K562 (cell line): ENCODE measurements around the gene SLC13A4. TPM values are rescaled to one million over a fixed set of nuclear protein-coding genes. Genes with fewer than 3 reads are reported as not detected.

Experiments
- ATAC-seq: fragments of 200-7000 bp; cut with Tn5 transposase; 3 replicates; pipeline ENCODE4 v1.9.1; 2020; ENCODE audit warnings: moderate library complexity
- BruUV-seq: library from RNA; stranded (reverse); fragments of 400-500 nt; replicated peaks from 2 replicates; lab custom pipeline; 2021; lab: Mats Ljungman, UMichigan
- CTCF ChIA-PET: fragments of 300-600 bp; formaldehyde crosslinking; extraction: SDS; loops from one replicate; lab custom pipeline; 2021; ENCODE audit warnings: low intra/inter-chr PET ratio; lab: Yijun Ruan, JAX
- POLR2A ChIA-PET: fragments of 300-600, 350-650 bp; sonication (Branson Sonifier 250); formaldehyde crosslinking; extraction: SDS; loops from one replicate; lab custom pipeline; 2021; ENCODE audit warnings: antibody characterized with exemption, inconsistent platforms; lab: Yijun Ruan, JAX
- DNase-seq, 4 experiments: peaks; one replicate each; pipeline versions ENCODE4 v3.0.0 to v3.0.0-alpha.2; 2011 to 2018; ENCODE audit warnings: low spot score in 3 of 4, mixed read lengths in 3 of 4; ENCODE audit errors: extremely low read depth in 1 of 4
- FAIRE-seq: peaks from 2 replicates; lab custom pipeline; 2011; peaks lifted over from hg19 to GRCh38; lab: Jason Lieb, UNC
- H2AFZ ChIP-seq: 2 replicates; pipeline ENCODE4 v1.6.0; 2011; ENCODE audit warnings: low read depth, low read length, control low read depth, inconsistent platforms
- H3K27ac ChIP-seq: fragments of 200-600 bp; 3 replicates; pipeline ENCODE4 v1.8.0; 2011; ENCODE audit warnings: low read depth, mild to moderate bottlenecking, control low read depth, inconsistent platforms, low read length, moderate library complexity, mixed read lengths; ENCODE audit errors: extremely low read depth
- H3K27me3 ChIP-seq, 2 experiments: fragments of 300-600 bp in 1 of 2; 2 replicates in 1 of 2; 3 replicates in 1 of 2; pipeline versions ENCODE4 v1.6.0 to v1.8.0; 2011; ENCODE audit warnings: inconsistent platforms in 2 of 2, low read length in 2 of 2, mild to moderate bottlenecking in 1 of 2, mixed read lengths in 1 of 2, moderate library complexity in 1 of 2; ENCODE audit not compliant: control insufficient read depth in 2 of 2, insufficient read depth in 2 of 2
- H3K36me3 ChIP-seq: fragments of 300-600 bp; 3 replicates; pipeline ENCODE4 v1.8.0; 2011; ENCODE audit warnings: mild to moderate bottlenecking, low read length, inconsistent platforms; ENCODE audit not compliant: control insufficient read depth, insufficient read depth
- H3K4me1 ChIP-seq, 2 experiments: fragments of 200-600 bp in 1 of 2; replicated peaks in 1 of 2; 2 replicates in 1 of 2; 3 replicates in 1 of 2; pipeline versions ENCODE4 v1.5.1 to v1.8.0; 2011; ENCODE audit warnings: inconsistent platforms in 2 of 2, low read length in 2 of 2, mild to moderate bottlenecking in 1 of 2, mixed read lengths in 1 of 2, moderate library complexity in 1 of 2; ENCODE audit not compliant: control insufficient read depth in 2 of 2, insufficient read depth in 2 of 2
- H3K4me2 ChIP-seq: 2 replicates; pipeline ENCODE4 v1.6.1; 2011; ENCODE audit warnings: low read length, control low read depth, inconsistent platforms, mixed read lengths; ENCODE audit not compliant: insufficient read depth
- H3K4me3 ChIP-seq: fragments of 200-600 bp; sonication (generic), shearing (Covaris generic); 2 replicates; pipeline ENCODE4 v1.5.1; 2016; ENCODE audit warnings: control low read depth, inconsistent platforms
- H3K79me2 ChIP-seq: fragments of 200-600 bp; 3 replicates; pipeline ENCODE4 v1.8.0; 2011; ENCODE audit warnings: low read length, inconsistent platforms; ENCODE audit not compliant: control insufficient read depth, insufficient read depth
- H3K9ac ChIP-seq, 2 experiments: 2 replicates each; pipeline versions ENCODE4 v1.6.0 to v1.6.1; 2011; ENCODE audit warnings: low read depth in 2 of 2, low read length in 2 of 2, control low read depth in 1 of 2, inconsistent platforms in 1 of 2, mild to moderate bottlenecking in 1 of 2, mixed read lengths in 1 of 2; ENCODE audit not compliant: insufficient read depth in 1 of 2
- H3K9me1 ChIP-seq: one replicate; pipeline ENCODE4 v1.6.0; 2011; ENCODE audit warnings: inconsistent platforms, mild to moderate bottlenecking, low read length, moderate library complexity; ENCODE audit not compliant: control insufficient read depth, insufficient read depth
- H3K9me3 ChIP-seq: replicated peaks from 2 replicates; pipeline ENCODE4 v1.5.1; 2011; ENCODE audit warnings: low read depth, low read length, inconsistent platforms; ENCODE audit not compliant: control insufficient read depth, insufficient read depth
- H4K20me1 ChIP-seq: replicated peaks from 2 replicates; pipeline ENCODE4 v1.6.1; 2011; ENCODE audit warnings: low read length, inconsistent platforms, mixed read lengths; ENCODE audit not compliant: control insufficient read depth, insufficient read depth
- CBX3 ChIP-seq, 2 experiments: IDR thresholded peaks; 1 replicate in 1 of 2; 2 replicates in 1 of 2; pipeline ENCODE4 v1.6.1; 2012; ENCODE audit warnings: inconsistent platforms in 2 of 2, low read length in 2 of 2, borderline replicate concordance in 1 of 2, control low read depth in 1 of 2
- CTCF ChIP-seq, 3 experiments: IDR thresholded peaks in 2 of 3; conservative IDR thresholded peaks in 1 of 3; 2 replicates each; pipeline ENCODE4 v1.5.1; 2011 to 2012; ENCODE audit warnings: low read length in 3 of 3, mild to moderate bottlenecking in 3 of 3, control low read depth in 2 of 3, improper control_type of control experiment in 1 of 3, inconsistent platforms in 1 of 3, low read depth in 1 of 3, mixed read lengths in 1 of 3, moderate library complexity in 1 of 3; ENCODE audit not compliant: insufficient read depth in 2 of 3
- GTF2E2 ChIP-seq: fragments of 200-800 bp; sonication (Bioruptor generic); IDR thresholded peaks from 2 replicates; pipeline ENCODE4 v1.6.1; 2016; ENCODE audit warnings: missing genetic modification characterization, missing compliant biosample characterization
- KLF16 ChIP-seq: IDR thresholded peaks from 2 replicates; pipeline ENCODE4 v1.6.1; 2016; ENCODE audit warnings: antibody characterized with exemption
- RCOR1 ChIP-seq, 2 experiments: IDR thresholded peaks; 2 replicates each; pipeline ENCODE4 v1.6.1; 2012; ENCODE audit warnings: low read depth in 2 of 2, low read length in 2 of 2, borderline replicate concordance in 1 of 2, improper control_type of control experiment in 1 of 2
- SMC3 ChIP-seq: conservative IDR thresholded peaks from 2 replicates; pipeline ENCODE4 v1.6.1; 2011; ENCODE audit warnings: low read depth, low read length, improper control_type of control experiment; ENCODE audit not compliant: insufficient read depth
- SPI1 ChIP-seq: IDR thresholded peaks from 2 replicates; pipeline ENCODE4 v1.6.1; 2011; ENCODE audit warnings: low read depth, low read length, control low read depth, borderline replicate concordance
- ZBTB40 ChIP-seq, 2 experiments: fragments of 450-650 bp in 1 of 2; sonication (generic) in 1 of 2; formaldehyde crosslinking in 1 of 2; IDR thresholded peaks; 2 replicates each; pipeline versions ENCODE4 v1.7.1 to v1.9.0; 2016 to 2022; ENCODE audit warnings: inconsistent platforms in 1 of 2, mild to moderate bottlenecking in 1 of 2, missing genetic modification reagents in 1 of 2
- WGBS: fragments of 100-300 bp; shearing (Covaris generic); methylation state at CpG from one replicate; pipeline ENCODE4 v1.1.6; 2016; ENCODE audit warnings: low coverage, mixed read lengths; ENCODE audit not compliant: insufficient coverage; ENCODE audit errors: missing lambda C conversion rate; 5-methylcytosine and 5-hydroxymethylcytosine counted together
- in situ Hi-C: fragments of 300-500 bp; cut with MboI; formaldehyde crosslinking; loops from 4 replicates; pipeline ENCODE4 v1.15.0; 2018; ENCODE audit warnings: inconsistent platforms, mixed read lengths
- intact Hi-C: fragments of 100-400 bp; cut with micrococcal nuclease; formaldehyde crosslinking; loops from 2 replicates; pipeline ENCODE4 v1.14.2; 2022
- polyA plus RNA-seq, 8 experiments: library from polyadenylated mRNA; depleted of rRNA in 4 of 8; stranded (reverse) in 5 of 8; unstranded in 3 of 8; fragments of >200 nt; fragmentation: Nextera tagmentation in 2 of 8; fragmentation: Illumina TruSeq in 1 of 8; extraction: Ambion mirVana in 2 of 8; extraction: Trizol in 1 of 8; gene quantifications; 2 replicates each; pipeline versions ENCODE4 v1.2.1 to v1.2.3, GENCODE V29; 2011 to 2014; ENCODE audit warnings: inconsistent platforms in 1 of 8, missing spikeins in 1 of 8
- total RNA-seq, 7 experiments: library from RNA; depleted of rRNA in 6 of 7; stranded (reverse); fragments of >200 nt in 6 of 7; fragmentation: Illumina TruSeq in 2 of 7; extraction: Trizol in 2 of 7; gene quantifications; 2 replicates each; pipeline versions ENCODE4 v1.2.1 to v1.2.3, GENCODE V29; 2011 to 2021; ENCODE audit warnings: low replicate concordance in 1 of 7

Gene SLC13A4
- total and polyA plus RNA-seq, 9 of the 15 experiments (the other 6 are each of a cell fraction or from before 2014, with no cell fraction given), result 0.11 to 1.0 (median 0.36) TPM

- Histone ChIP-seq H3K4me2 (peak overlapping the region; percentile 88), H3K4me1 (peaks cover 2 to 14% of the 10 kb centered on the region in 2 experiments; a peak in 3 of 5 replicates), H3K9me1 (no peaks in the 10 kb centered on the region), H2AFZ (peak overlapping the region; percentile 95), H3K9me3 (no peaks in the 10 kb centered on the region), H3K79me2 (no peaks in the 10 kb centered on the region), H3K4me3 (peak overlapping the region; percentile 33), H3K9ac (peak overlapping the region; percentile 22 to 23; a peak in 2 of 4 replicates), H4K20me1 (no peaks in the 10 kb centered on the region), H3K27ac (no peak overlapping the region; the same call in 2 of the 3 replicates), H3K27me3 (peaks cover 25 to 40% of the 10 kb centered on the region in 2 experiments; a peak in 4 of 5 replicates), H3K36me3 (no peaks in the 10 kb centered on the region)
- in situ Hi-C loops (no loop called here), intact Hi-C loops (loop anchor here (1.0 kb wide), 2 partner anchors 37 to 89 kb away; no protein-coding TSS in a partner anchor)
- POLR2A ChIA-PET, result interaction anchor here (0.6 to 1.6 kb wide), 3 partner anchors 9 to 48 kb away, joined by 3 to 4 read pairs (median 3); partner anchors contain the start of gene STMP1
- DNase-seq (peak; percentile 78 to 93 (median 92)), ATAC-seq (peak; percentile 88), FAIRE-seq (peak; percentile 64)
- BruUV-seq, result no TSS peak
- CTCF ChIA-PET, result interaction anchor here (0.5 kb wide), 1 partner anchor 155 kb away, joined by 3 read pairs; no protein-coding TSS in a partner anchor
- 12% methylated on average over 9 of the region's 11 CpGs for WGBS
- TF ChIP-seq ZBTB40 (IDR thresholded peaks at IDR 0.05) (peak; percentile 71), ZBTB40 (CRISPR knock-in tag; IDR thresholded peaks at IDR 0.05) (no peak), GTF2E2 (tag) (no peak), CTCF (IDR thresholded peaks at IDR 0.05 in 2 of 3, conservative IDR thresholded peaks at IDR 0.05 in 1 of 3; ENCODE audit: insufficient read depth in 2 of 3, low read depth in 1 of 3, low read length in 3 of 3) (peak; percentile 63 to 72 (median 68)), KLF16 (no peak), SPI1 (peak; percentile 82), CBX3 (IDR thresholded peaks at IDR 0.05; ENCODE audit: borderline replicate concordance in 1 of 2, low read length in 2 of 2) (0 out of 3 replicates have a peak, but pooled peaks of 1 of the 2 experiments have one; percentile 7), SMC3 (no peak), RCOR1 (IDR thresholded peaks at IDR 0.05; ENCODE audit: borderline replicate concordance in 1 of 2, low read depth in 2 of 2, low read length in 2 of 2) (peak in 1 of 2 experiments; percentile 17; a peak in 1 of 4 replicates)
These were observed 17.4 kb downstream of the SLC13A4 start for GRCh38 chr7:135710417-135711138.
